Loucy (cell line): ENCODE data around the gene AGAP1.

Experiments
- EZH2phosphoT487 ChIP-seq: fragments of 200-600 bp; IDR thresholded peaks from 2 replicates; pipeline ENCODE4 v1.6.1; 2018; ENCODE audit warnings: antibody characterized with exemption, mild to moderate bottlenecking, moderate library complexity, borderline replicate concordance
- TF ChIP-seq, protein P1 (sequence below): fragments of 200-600 bp; sonication (generic); conservative IDR thresholded peaks from 2 replicates; pipeline ENCODE4 v1.5.1; 2014; ENCODE audit warnings: mild to moderate bottlenecking, antibody characterized with exemption, low read length

GRCh38 chr2:235757640-235758039, 263.8 kb downstream of the AGAP1 start:
- TF ChIP-seq, protein P1, sequence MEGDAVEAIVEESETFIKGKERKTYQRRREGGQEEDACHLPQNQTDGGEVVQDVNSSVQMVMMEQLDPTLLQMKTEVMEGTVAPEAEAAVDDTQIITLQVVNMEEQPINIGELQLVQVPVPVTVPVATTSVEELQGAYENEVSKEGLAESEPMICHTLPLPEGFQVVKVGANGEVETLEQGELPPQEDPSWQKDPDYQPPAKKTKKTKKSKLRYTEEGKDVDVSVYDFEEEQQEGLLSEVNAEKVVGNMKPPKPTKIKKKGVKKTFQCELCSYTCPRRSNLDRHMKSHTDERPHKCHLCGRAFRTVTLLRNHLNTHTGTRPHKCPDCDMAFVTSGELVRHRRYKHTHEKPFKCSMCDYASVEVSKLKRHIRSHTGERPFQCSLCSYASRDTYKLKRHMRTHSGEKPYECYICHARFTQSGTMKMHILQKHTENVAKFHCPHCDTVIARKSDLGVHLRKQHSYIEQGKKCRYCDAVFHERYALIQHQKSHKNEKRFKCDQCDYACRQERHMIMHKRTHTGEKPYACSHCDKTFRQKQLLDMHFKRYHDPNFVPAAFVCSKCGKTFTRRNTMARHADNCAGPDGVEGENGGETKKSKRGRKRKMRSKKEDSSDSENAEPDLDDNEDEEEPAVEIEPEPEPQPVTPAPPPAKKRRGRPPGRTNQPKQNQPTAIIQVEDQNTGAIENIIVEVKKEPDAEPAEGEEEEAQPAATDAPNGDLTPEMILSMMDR, result no peak
- TF ChIP-seq EZH2phosphoT487, result no peak
